Measurements from ENCODE around the gene CUBN. TPM values are rescaled to one million over a fixed set of nuclear protein-coding genes. Genes with fewer than 3 reads are reported as not detected.
"Not testable (repeated sequence)": the region's sequence is repeated elsewhere in the genome, so short reads cannot be mapped to it uniquely, and the experiment has no call there.

CUBN gene
- total RNA-seq, 3 donors from 2014 or later (not counting 1 experiment from before 2014, with no cell fraction given), result 4.7 to 5.6 (median 5.1) TPM

GRCh38 chr10:17022466-17022825 lies 107.2 kb downstream of the CUBN start:
- H3K4me1 Mint-ChIP-seq, result peaks cover 40 to 45% of the 10 kb centered on the region in 2 donors
- DNase-seq (no peak), ATAC-seq (no peak)
- 94% methylated on average over 6 of the region's 6 CpGs for WGBS (ENCODE audit: insufficient coverage)
- no peak overlapping the region for H3K4me3 ChIP-seq (ENCODE audit: low read length)
- H3K4me3 Mint-ChIP-seq, result peak overlapping the region; percentile 17
- intact Hi-C loops (cut with micrococcal nuclease), result loop anchor here (10.0 kb wide), 3 partner anchors 432 to 1632 kb away; partner anchors contain the start of genes ARL5B, NSUN6 and ST8SIA6
- no peaks in the 10 kb centered on the region for H3K9me3 Mint-ChIP-seq
- no peaks in the 10 kb centered on the region for H3K27me3 Mint-ChIP-seq (ENCODE audit: low read depth in 2 of 2)
- H3K36me3 ChIP-seq (ENCODE audit: control insufficient read depth, insufficient read depth, low read length), result no peaks in the 10 kb centered on the region
- peak overlapping the region; percentile 98 for H3K27ac ChIP-seq (ENCODE audit: low read length)
- no peak for TF ChIP-seq CTCF (IDR thresholded peaks at IDR 0.05)
- no peaks in the 10 kb centered on the region for H3K27me3 ChIP-seq (ENCODE audit: control insufficient read depth, insufficient read depth, low read length)
- no peaks in the 10 kb centered on the region for H3K9me3 ChIP-seq (ENCODE audit: control insufficient read depth, insufficient read depth, low read length)
- H3K4me1 ChIP-seq (ENCODE audit: control insufficient read depth, insufficient read depth, low read length), result peaks cover 33% of the 10 kb centered on the region
- H3K36me3 Mint-ChIP-seq, result no peaks in the 10 kb centered on the region
- peak overlapping the region; percentile 97 for H3K27ac Mint-ChIP-seq

DNA sequence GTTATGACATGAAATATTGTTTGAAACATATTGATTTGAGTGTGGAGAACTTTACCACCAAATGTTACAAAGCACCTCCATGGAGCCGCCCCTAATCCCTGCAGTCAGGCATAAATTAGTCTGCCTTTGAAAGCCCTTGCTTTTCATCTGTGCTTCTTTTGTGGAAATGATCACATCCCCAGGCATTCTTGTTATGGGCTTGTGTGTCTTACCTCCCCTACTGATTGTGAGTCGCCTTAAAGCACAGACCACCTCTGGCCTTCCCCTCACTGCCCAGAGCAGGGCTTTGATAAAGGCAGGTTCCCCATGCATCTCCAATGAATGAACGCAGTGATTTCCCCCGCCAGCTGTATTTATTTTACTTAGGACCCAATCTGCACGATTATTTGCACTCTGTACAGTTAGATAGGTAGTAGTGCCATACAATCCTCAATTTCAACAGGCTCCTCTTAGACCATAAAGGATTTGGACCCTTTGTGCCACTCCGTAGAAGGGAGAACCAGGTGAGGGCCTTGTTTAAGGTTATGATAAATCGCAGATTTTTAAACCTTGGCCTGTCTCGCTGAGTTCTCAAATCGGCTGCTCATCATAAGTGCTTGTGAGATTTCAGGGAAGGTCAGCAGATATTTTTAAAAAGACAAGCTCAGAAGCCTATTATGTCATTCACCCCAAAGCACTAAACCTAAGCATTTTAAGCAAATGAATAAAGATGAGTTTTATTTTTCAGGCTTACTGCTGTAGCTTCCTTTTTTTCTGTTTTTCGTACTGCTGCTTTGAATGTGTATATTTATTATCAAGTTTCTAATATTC lies 107.8 kb downstream of the CUBN start:
- Mint-ChIP-seq H3K9me3 (no peaks in the 10 kb centered on the region), H3K27ac (peak overlapping the region; percentile 97), H3K4me3 (no peak overlapping the region), H3K36me3 (no peaks in the 10 kb centered on the region), H3K27me3 (ENCODE audit: low read depth in 2 of 2) (no peaks in the 10 kb centered on the region), H3K4me1 (peaks cover 35 to 40% of the 10 kb centered on the region in 2 donors)
- Histone ChIP-seq H3K4me3 (ENCODE audit: low read length) (no peak overlapping the region), H3K27ac (ENCODE audit: low read length) (no peak overlapping the region), H3K36me3 (ENCODE audit: control insufficient read depth, insufficient read depth, low read length) (no peaks in the 10 kb centered on the region), H3K27me3 (ENCODE audit: control insufficient read depth, insufficient read depth, low read length) (no peaks in the 10 kb centered on the region), H3K9me3 (ENCODE audit: control insufficient read depth, insufficient read depth, low read length) (no peaks in the 10 kb centered on the region), H3K4me1 (ENCODE audit: control insufficient read depth, insufficient read depth, low read length) (peaks cover 33% of the 10 kb centered on the region)
- no peak for DNase-seq
- no peak for ATAC-seq
- TF ChIP-seq CTCF (IDR thresholded peaks at IDR 0.05), result no peak
- intact Hi-C loops (cut with micrococcal nuclease), result loop anchor here (10.0 kb wide), 3 partner anchors 433 to 1633 kb away; partner anchors contain the start of genes ARL5B, NSUN6 and ST8SIA6
- 84% methylated on average over 8 of the region's 10 CpGs for WGBS (ENCODE audit: insufficient coverage)

DNA sequence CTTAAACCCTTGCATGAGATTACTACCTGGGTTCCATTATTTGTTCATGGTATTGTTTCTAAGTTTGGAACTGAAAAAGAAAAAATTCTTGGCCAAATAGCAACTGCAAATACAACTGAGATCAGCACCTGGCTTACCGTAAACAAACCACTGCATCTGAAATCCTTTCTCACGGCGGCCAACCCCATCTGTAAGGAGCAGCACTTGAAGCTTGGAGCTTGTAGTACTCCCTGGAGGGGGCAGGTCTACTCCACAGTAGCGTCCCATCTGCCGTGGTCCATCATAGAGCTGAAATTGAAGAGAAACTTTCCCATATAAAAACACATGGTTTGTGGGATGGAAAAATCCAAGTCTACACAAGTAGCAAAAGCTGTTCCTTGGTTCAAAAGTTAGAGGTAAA lies 109.9 kb downstream of the CUBN start:
- DNase-seq (no peak), ATAC-seq (no peak)
- no peaks in the 10 kb centered on the region for H3K9me3 ChIP-seq (ENCODE audit: control insufficient read depth, insufficient read depth, low read length)
- no peaks in the 10 kb centered on the region for H3K36me3 ChIP-seq (ENCODE audit: control insufficient read depth, insufficient read depth, low read length)
- H3K4me1 ChIP-seq (ENCODE audit: control insufficient read depth, insufficient read depth, low read length), result peaks cover 15% of the 10 kb centered on the region
- no peak overlapping the region for H3K27ac ChIP-seq (ENCODE audit: low read length)
- no peaks in the 10 kb centered on the region for H3K36me3 Mint-ChIP-seq
- peaks cover 16 to 25% of the 10 kb centered on the region in 2 donors for H3K4me1 Mint-ChIP-seq
- H3K27me3 Mint-ChIP-seq (ENCODE audit: low read depth in 2 of 2), result no peaks in the 10 kb centered on the region
- H3K27ac Mint-ChIP-seq, result peak overlapping the region in 1 of 2 donors; percentile 3
- WGBS (ENCODE audit: insufficient coverage), result 96% methylated on average over 3 of the region's 5 CpGs
- no peaks in the 10 kb centered on the region for H3K9me3 Mint-ChIP-seq
- intact Hi-C loops (cut with micrococcal nuclease), result loop anchor here (10.0 kb wide), 3 partner anchors 435 to 1635 kb away; partner anchors contain the start of genes ARL5B, NSUN6 and ST8SIA6
- no peak overlapping the region for H3K4me3 ChIP-seq (ENCODE audit: low read length)
- H3K27me3 ChIP-seq (ENCODE audit: control insufficient read depth, insufficient read depth, low read length), result no peaks in the 10 kb centered on the region
- TF ChIP-seq CTCF (IDR thresholded peaks at IDR 0.05), result no peak
- no peak overlapping the region for H3K4me3 Mint-ChIP-seq

DNA sequence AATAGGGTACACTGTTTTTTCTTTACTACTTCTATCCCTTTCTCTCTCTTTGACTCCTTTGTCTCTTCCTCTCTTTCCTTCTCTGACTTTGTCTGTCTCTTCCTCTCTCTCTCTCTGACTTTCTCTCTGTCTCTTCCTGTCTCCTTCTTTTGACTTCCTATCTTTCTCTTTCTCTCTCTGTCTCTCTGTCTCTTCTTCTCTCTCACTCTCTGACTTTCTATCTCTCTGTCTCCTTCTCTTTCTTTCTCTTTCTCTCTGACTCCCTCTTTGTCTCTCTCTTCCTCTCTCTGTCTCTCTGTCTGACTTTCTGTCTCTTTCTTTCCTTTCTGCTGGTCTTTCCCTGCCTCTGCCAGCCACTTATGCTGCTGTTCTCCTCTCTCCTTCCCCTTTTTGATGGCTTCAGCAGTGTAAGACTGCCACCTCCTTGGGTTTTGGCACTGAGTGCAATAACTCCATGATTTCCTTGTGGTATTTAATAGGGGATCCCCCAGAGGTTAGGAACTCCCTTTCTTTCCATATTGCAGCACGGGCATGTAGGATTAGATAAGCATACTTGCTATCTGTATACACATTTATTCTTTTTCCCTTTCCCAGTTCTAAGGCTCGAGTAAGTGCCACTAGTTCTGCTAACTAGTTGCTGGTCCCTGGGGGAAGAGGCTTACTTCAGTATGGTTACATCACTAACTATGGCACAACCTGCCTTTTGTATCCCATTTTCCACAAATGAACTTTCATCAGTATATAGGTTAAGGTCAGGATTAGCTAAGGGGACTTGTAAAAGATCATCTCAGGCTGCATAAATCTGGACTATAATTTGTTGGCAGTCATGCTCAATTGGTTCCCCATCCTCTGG lies 116.3 kb downstream of the CUBN start:
- H3K27me3 ChIP-seq (ENCODE audit: control insufficient read depth, insufficient read depth, low read length); H3K27ac Mint-ChIP-seq; ATAC-seq; H3K4me3 ChIP-seq (ENCODE audit: low read length); H3K27ac ChIP-seq (ENCODE audit: low read length); H3K4me3 Mint-ChIP-seq; H3K4me1 Mint-ChIP-seq; H3K4me1 ChIP-seq (ENCODE audit: control insufficient read depth, insufficient read depth, low read length); intact Hi-C loops (cut with micrococcal nuclease); H3K36me3 ChIP-seq (ENCODE audit: control insufficient read depth, insufficient read depth, low read length); DNase-seq; H3K9me3 Mint-ChIP-seq; H3K9me3 ChIP-seq (ENCODE audit: control insufficient read depth, insufficient read depth, low read length); H3K36me3 Mint-ChIP-seq: not testable (repeated sequence)
- 67% methylated on average over 1 of the region's 2 CpGs for WGBS (ENCODE audit: insufficient coverage)
- H3K27me3 Mint-ChIP-seq (ENCODE audit: low read depth in 2 of 2), result peaks cover 12 to 16% of the 10 kb centered on the region in 2 donors

DNA sequence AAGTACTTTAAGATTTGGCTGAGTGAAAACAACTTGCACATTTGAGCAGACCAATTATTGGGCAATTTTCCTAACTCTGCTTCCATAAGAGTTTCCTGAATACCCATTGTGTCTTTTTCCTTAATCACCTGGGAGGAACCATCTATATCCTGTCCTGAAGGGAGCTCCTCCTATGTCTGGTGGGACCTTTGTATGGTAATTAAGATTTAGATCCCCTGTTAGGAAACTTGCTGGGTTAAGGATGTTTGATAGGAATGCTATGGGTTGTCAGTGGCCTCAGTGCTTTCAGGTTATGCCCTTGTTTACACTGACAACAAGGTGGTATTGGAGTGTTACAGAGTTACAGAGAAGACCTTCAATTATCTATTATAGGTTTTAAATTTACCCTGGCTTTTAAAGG lies 116.9 kb downstream of the CUBN start:
- H3K4me3 Mint-ChIP-seq; H3K36me3 Mint-ChIP-seq; H3K27me3 ChIP-seq (ENCODE audit: control insufficient read depth, insufficient read depth, low read length); H3K4me1 ChIP-seq (ENCODE audit: control insufficient read depth, insufficient read depth, low read length); H3K4me1 Mint-ChIP-seq; H3K4me3 ChIP-seq (ENCODE audit: low read length); H3K36me3 ChIP-seq (ENCODE audit: control insufficient read depth, insufficient read depth, low read length); H3K9me3 Mint-ChIP-seq; H3K27ac ChIP-seq (ENCODE audit: low read length); H3K9me3 ChIP-seq (ENCODE audit: control insufficient read depth, insufficient read depth, low read length); DNase-seq; ATAC-seq; H3K27ac Mint-ChIP-seq; intact Hi-C loops (cut with micrococcal nuclease): not testable (repeated sequence)
- peaks cover 16 to 20% of the 10 kb centered on the region in 2 donors for H3K27me3 Mint-ChIP-seq (ENCODE audit: low read depth in 2 of 2)

Data from natural killer cell (primary cell).